H1 (cell line): Measurements from ENCODE around the gene APOL3. TPM values are rescaled to one million over a fixed set of nuclear protein-coding genes. Genes with fewer than 3 reads are reported as not detected.
"Not testable (repeated sequence)": the region's sequence is repeated elsewhere in the genome, so short reads cannot be mapped to it uniquely, and the experiment has no call there.

Experiments
- CTCF ChIA-PET: fragments of 300-600 bp; sonication (Branson Sonifier 250); formaldehyde crosslinking; loops from one replicate; lab custom pipeline; 2021; ENCODE audit not compliant: partially characterized antibody; lab: Charles Lee
- POLR2A ChIA-PET: fragments of 300-600 bp; sonication (Branson Sonifier 250); formaldehyde crosslinking; loops from one replicate; lab custom pipeline; 2021; ENCODE audit warnings: inconsistent platforms; ENCODE audit not compliant: partially characterized antibody; lab: Charles Lee
- DNase-seq, 2 experiments: peaks; one replicate each; pipeline versions ENCODE4 v3.0.0 to v3.0.0-alpha.2; 2010 to 2022; ENCODE audit warnings: low spot score in 2 of 2, low read depth in 1 of 2, mixed read lengths in 1 of 2
- FAIRE-seq: peaks from 2 replicates; lab custom pipeline; 2011; peaks lifted over from hg19 to GRCh38; lab: Jason Lieb, UNC
- H2AFZ ChIP-seq: 2 replicates; pipeline ENCODE4 v1.8.1; 2012; ENCODE audit warnings: low read length, inconsistent platforms
- H2AK5ac ChIP-seq: 2 replicates; pipeline ENCODE4 v1.6.1; 2013; ENCODE audit warnings: low read depth, low read length
- H2BK120ac ChIP-seq: replicated peaks from 2 replicates; pipeline ENCODE3; 2013; ENCODE audit warnings: low read depth, low read length, inconsistent platforms
- H2BK12ac ChIP-seq: 2 replicates; pipeline ENCODE4 v1.6.1; 2013; ENCODE audit warnings: low read depth, low read length
- H2BK15ac ChIP-seq: 2 replicates; pipeline ENCODE4 v1.6.1; 2013; ENCODE audit warnings: low read length
- H2BK20ac ChIP-seq: 2 replicates; pipeline ENCODE4 v1.6.1; 2013; ENCODE audit warnings: low read length
- H2BK5ac ChIP-seq: 2 replicates; pipeline ENCODE4 v1.6.1; 2013; ENCODE audit warnings: low read depth, low read length
- H3K14ac ChIP-seq: 2 replicates; pipeline ENCODE4 v1.6.1; 2013; ENCODE audit warnings: inconsistent platforms; ENCODE audit not compliant: insufficient read length
- H3K18ac ChIP-seq: 2 replicates; pipeline ENCODE4 v1.6.1; 2013; ENCODE audit warnings: low read length; ENCODE audit errors: extremely low read depth
- H3K23ac ChIP-seq: 2 replicates; pipeline ENCODE4 v1.6.1; 2013; ENCODE audit warnings: inconsistent platforms; ENCODE audit not compliant: insufficient read length
- H3K23me2 ChIP-seq: 2 replicates; pipeline ENCODE4 v1.6.1; 2013; ENCODE audit warnings: low read depth, low read length
- H3K27ac ChIP-seq: 2 replicates; pipeline ENCODE4 v1.6.1; 2011; ENCODE audit warnings: low read depth, low read length, inconsistent platforms
- H3K27me3 ChIP-seq, 4 experiments: replicated peaks in 1 of 4; 1 replicate in 1 of 4; 2 replicates in 3 of 4; pipeline versions ENCODE4 v1.6.1 to v1.8.1; 2011 to 2013; ENCODE audit warnings: low read length in 3 of 4, mild to moderate bottlenecking in 3 of 4, inconsistent platforms in 2 of 4, mixed read lengths in 2 of 4, moderate library complexity in 1 of 4; ENCODE audit not compliant: control insufficient read depth in 3 of 4, insufficient read depth in 3 of 4; ENCODE audit errors: extremely low read depth in 1 of 4
- H3K36me3 ChIP-seq, 4 experiments: 2 replicates each; pipeline versions ENCODE4 v1.6.1 to v1.8.1; 2011 to 2013; ENCODE audit warnings: mild to moderate bottlenecking in 4 of 4, low read length in 3 of 4, moderate library complexity in 2 of 4, control low read depth in 1 of 4, inconsistent platforms in 1 of 4; ENCODE audit not compliant: insufficient read depth in 4 of 4, control insufficient read depth in 2 of 4
- H3K4ac ChIP-seq: replicated peaks from 2 replicates; pipeline ENCODE3; 2013; ENCODE audit warnings: low read length, low read depth, mixed read lengths, inconsistent platforms; ENCODE audit not compliant: insufficient read length
- H3K4me1 ChIP-seq, 4 experiments: replicated peaks in 1 of 4; 1 replicate in 1 of 4; 2 replicates in 3 of 4; pipeline versions ENCODE4 v1.6.1 to v1.8.1; 2011 to 2013; ENCODE audit warnings: low read length in 3 of 4, inconsistent platforms in 2 of 4, mixed read lengths in 1 of 4; ENCODE audit not compliant: insufficient read depth in 4 of 4, control insufficient read depth in 3 of 4
- H3K4me2 ChIP-seq, 2 experiments: 2 replicates each; pipeline versions ENCODE4 v1.6.1 to v1.8.1; 2011 to 2013; ENCODE audit warnings: low read depth in 2 of 2, low read length in 2 of 2, control low read depth in 1 of 2, inconsistent platforms in 1 of 2, mild to moderate bottlenecking in 1 of 2; ENCODE audit not compliant: insufficient read depth in 1 of 2
- H3K4me3 ChIP-seq, 4 experiments: fragments of 200-600, 300-600 bp in 1 of 4; sonication (generic), shearing (Covaris generic), sonication (Bioruptor Twin) in 1 of 4; 2 replicates each; pipeline versions ENCODE4 v1.5.1 to v1.8.1; 2011 to 2016; ENCODE audit warnings: low read length in 4 of 4, low read depth in 3 of 4, control low read depth in 2 of 4, inconsistent platforms in 2 of 4, mild to moderate bottlenecking in 2 of 4, mixed read lengths in 1 of 4, moderate library complexity in 1 of 4; ENCODE audit not compliant: insufficient read depth in 2 of 4; ENCODE audit errors: extremely low read depth in 1 of 4
- H3K56ac ChIP-seq: replicated peaks from 2 replicates; pipeline ENCODE3; 2013; ENCODE audit warnings: low read depth, mild to moderate bottlenecking, mixed read lengths, low read length, inconsistent platforms; ENCODE audit not compliant: insufficient read length
- H3K79me1 ChIP-seq: 2 replicates; pipeline ENCODE4 v1.6.1; 2013; ENCODE audit warnings: low read depth, low read length, control low read depth
- H3K79me2 ChIP-seq, 2 experiments: 2 replicates each; pipeline versions ENCODE4 v1.6.1 to v1.8.1; 2012 to 2013; ENCODE audit warnings: low read length in 2 of 2, mild to moderate bottlenecking in 2 of 2, inconsistent platforms in 1 of 2; ENCODE audit not compliant: insufficient read depth in 2 of 2, control insufficient read depth in 1 of 2
- H3K9ac ChIP-seq, 4 experiments: replicated peaks in 1 of 4; 1 replicate in 1 of 4; 2 replicates in 3 of 4; pipeline versions ENCODE4 v1.6.1 to v1.8.1; 2011 to 2013; ENCODE audit warnings: low read depth in 3 of 4, low read length in 3 of 4, control low read depth in 2 of 4, mild to moderate bottlenecking in 2 of 4, moderate library complexity in 2 of 4, inconsistent platforms in 1 of 4; ENCODE audit errors: extremely low read depth in 1 of 4
- H3K9me3 ChIP-seq, 2 experiments: 2 replicates each; pipeline versions ENCODE4 v1.6.1 to v1.8.1; 2012 to 2013; ENCODE audit warnings: mild to moderate bottlenecking in 2 of 2, moderate library complexity in 2 of 2, control low read depth in 1 of 2, inconsistent platforms in 1 of 2, low read depth in 1 of 2, low read length in 1 of 2, mixed read lengths in 1 of 2; ENCODE audit not compliant: insufficient read depth in 2 of 2
- H4K20me1 ChIP-seq, 2 experiments: replicated peaks in 1 of 2; 2 replicates each; pipeline versions ENCODE3 to v1.8.1; 2011 to 2013; ENCODE audit warnings: inconsistent platforms in 2 of 2, low read length in 2 of 2, mild to moderate bottlenecking in 1 of 2; ENCODE audit not compliant: insufficient read depth in 2 of 2, control insufficient read depth in 1 of 2
- H4K5ac ChIP-seq: 2 replicates; pipeline ENCODE4 v1.6.1; 2013; ENCODE audit warnings: low read length, low read depth, mixed read lengths, inconsistent platforms; ENCODE audit not compliant: insufficient read length
- H4K8ac ChIP-seq: 2 replicates; pipeline ENCODE4 v1.8.0; 2013; ENCODE audit warnings: mild to moderate bottlenecking, moderate library complexity, low read length, inconsistent platforms; ENCODE audit not compliant: insufficient read depth; ENCODE audit errors: extremely low read depth
- H4K91ac ChIP-seq: replicated peaks from 2 replicates; pipeline ENCODE3; 2013; ENCODE audit warnings: low read length, mixed read lengths, inconsistent platforms; ENCODE audit not compliant: insufficient read length
- KDM1A ChIP-seq: fragments of 200-600, 300-600 bp; sonication (generic); IDR thresholded peaks from 2 replicates; pipeline ENCODE4 v1.7.1; 2016; ENCODE audit warnings: mild to moderate bottlenecking, low read length, borderline replicate concordance
- POLR2AphosphoS5 ChIP-seq: IDR thresholded peaks from 2 replicates; pipeline ENCODE4 v1.6.1; 2011; ENCODE audit warnings: low read depth, low read length
- WGBS, 2 experiments: shearing (Covaris generic) in 1 of 2; methylation state at CpG; one replicate each; pipeline versions ENCODE4 v1.1.6 to v1.1.7; 2013 to 2015; ENCODE audit warnings: low lambda C conversion rate in 2 of 2, mixed read lengths in 2 of 2, inconsistent platforms in 1 of 2, low coverage in 1 of 2, missing lambda C conversion rate in 1 of 2; ENCODE audit not compliant: insufficient replicate concordance in 2 of 2, insufficient coverage in 1 of 2, insufficient read length in 1 of 2; ENCODE audit errors: extremely low coverage in 1 of 2, missing lambda C conversion rate in 1 of 2; 5-methylcytosine and 5-hydroxymethylcytosine counted together
- polyA plus RNA-seq, 7 experiments: library from polyadenylated mRNA; depleted of rRNA in 3 of 7; stranded (reverse) in 5 of 7; unstranded in 2 of 7; fragments of >200 nt in 5 of 7; fragments of 200-250 nt in 2 of 7; gene quantifications; 1 replicate in 5 of 7; 2 replicates in 1 of 7; 4 replicates in 1 of 7; pipeline versions ENCODE4 v1.2.1 to v1.2.3, GENCODE V29; 2011 to 2013; ENCODE audit warnings: missing spikeins in 2 of 7, mixed read lengths in 2 of 7
- total RNA-seq: library from RNA; stranded (reverse); fragmentation: NEBNext Ultra II Directional; extraction: Animal tissue kit (Norgen Biotek cat#: 25700); gene quantifications from 2 replicates; pipeline ENCODE4 v1.2.1, GENCODE V29; 2021

Gene APOL3
- total and polyA plus RNA-seq, 2 of the 8 experiments (the other 6 are each of a cell fraction or from before 2014, with no cell fraction given): 0.12 TPM; not detected in 1

DNA sequence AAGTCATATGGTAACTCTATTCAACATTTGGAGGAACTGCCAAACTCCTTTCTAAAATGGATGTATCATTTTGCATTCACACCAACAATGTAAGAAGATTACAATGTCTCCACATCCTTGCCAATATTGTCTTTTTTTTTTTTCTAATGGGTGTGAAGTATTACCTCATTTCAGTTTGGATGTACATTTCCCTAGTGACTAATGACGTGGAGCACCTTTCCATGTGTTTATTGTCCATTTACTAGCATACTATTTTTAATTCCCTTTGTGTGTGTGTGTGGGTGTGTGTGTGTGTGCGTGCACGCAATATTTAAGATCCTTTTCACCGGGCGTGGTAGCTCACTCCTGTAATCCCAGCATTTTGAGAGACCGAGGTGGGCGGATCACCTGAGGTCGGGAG, 62.7 kb downstream of the APOL3 start:
- Histone ChIP-seq H3K79me1 (no peaks in the 10 kb centered on the region), H4K5ac (no peak overlapping the region), H3K27me3 (no peaks in the 10 kb centered on the region), H4K91ac (no peak overlapping the region), H2AFZ (no peak overlapping the region), H3K18ac (no peak overlapping the region), H2AK5ac (no peak overlapping the region), H4K8ac (no peak overlapping the region), H3K4ac (no peak overlapping the region), H3K14ac (no peak overlapping the region), H3K56ac (no peak overlapping the region), H2BK20ac (no peak overlapping the region), H2BK120ac (no peak overlapping the region), H2BK15ac (no peak overlapping the region), H3K36me3 (no peaks in the 10 kb centered on the region), H3K27ac (no peak overlapping the region), H3K4me3 (no peak overlapping the region), H3K9ac (no peak overlapping the region), H2BK5ac (no peak overlapping the region), H4K20me1 (no peaks in the 10 kb centered on the region), H3K23me2 (no peaks in the 10 kb centered on the region), H2BK12ac (no peak overlapping the region), H3K4me2 (no peak overlapping the region), H3K79me2 (no peaks in the 10 kb centered on the region), H3K9me3 (peaks cover 0 to 3% of the 10 kb centered on the region in 2 experiments; a peak in 1 of 4 replicates), H3K23ac (no peak overlapping the region), H3K4me1 (no peaks in the 10 kb centered on the region)
- DNase-seq (no peak), FAIRE-seq (no peak)
- TF ChIP-seq POLR2AphosphoS5 (no peak), KDM1A (no peak)
- ChIA-PET CTCF (interaction anchor here (0.7 to 0.8 kb wide), 2 partner anchors 146 to 480 kb away, joined by 3 read pairs; no protein-coding TSS in a partner anchor), POLR2A (no interaction called here)
- WGBS, 2 experiments: 91% methylated on average over 8 of the region's 8 CpGs; no CpG with 5 or more reads in 1 of the 2 experiments

DNA sequence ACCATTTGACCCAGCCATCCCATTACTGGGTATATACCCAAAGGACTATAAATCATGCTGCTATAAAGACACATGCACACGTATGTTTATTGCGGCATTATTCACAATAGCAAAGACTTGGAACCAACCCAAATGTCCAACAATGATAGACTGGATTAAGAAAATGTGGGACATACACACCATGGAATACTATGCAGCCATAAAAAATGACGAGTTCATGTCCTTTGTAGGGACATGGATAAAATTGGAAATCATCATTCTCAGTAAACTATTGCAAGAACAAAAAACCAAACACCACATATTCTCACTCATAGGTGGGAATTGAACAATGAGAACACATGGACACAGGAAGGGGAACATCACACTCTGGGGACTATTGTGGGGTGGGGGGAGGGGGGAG, 69.8 kb downstream of the APOL3 start:
- H3K23me2 ChIP-seq, H3K23ac ChIP-seq, H3K4me3 ChIP-seq, H3K56ac ChIP-seq, H2BK120ac ChIP-seq, H2AFZ ChIP-seq, H3K27me3 ChIP-seq, H3K79me2 ChIP-seq, FAIRE-seq, H2BK20ac ChIP-seq, H2AK5ac ChIP-seq, H3K4me1 ChIP-seq, H4K8ac ChIP-seq, H3K27ac ChIP-seq, DNase-seq, H4K91ac ChIP-seq, H3K18ac ChIP-seq, CTCF ChIA-PET, H3K79me1 ChIP-seq, H3K4ac ChIP-seq, H3K36me3 ChIP-seq, H3K9ac ChIP-seq, H3K4me2 ChIP-seq, H3K9me3 ChIP-seq, POLR2A ChIA-PET, H2BK12ac ChIP-seq, H2BK15ac ChIP-seq, H3K14ac ChIP-seq, H2BK5ac ChIP-seq, H4K20me1 ChIP-seq, H4K5ac ChIP-seq: not testable (repeated sequence)
- 100% methylated on average over 1 of the region's 3 CpGs; no CpG with 5 or more reads in 1 of the 2 experiments for WGBS, 2 experiments
